OCI-LY3 (cell line): ENCODE measurements around the gene KCTD15.

Experiments
- H2AFZ ChIP-seq: fragments of 200-600, 300-600 bp; shearing (Covaris generic); 2 replicates; pipeline ENCODE4 v1.6.0; 2014; ENCODE audit warnings: antibody characterized with exemption, low read depth, low read length
- H3K27ac ChIP-seq: fragments of 200-600, 300-600 bp; sonication (generic); 2 replicates; pipeline ENCODE4 v1.5.1; 2014; ENCODE audit warnings: mild to moderate bottlenecking, low read length, moderate library complexity, mixed read lengths
- H3K27me3 ChIP-seq: fragments of 200-600, 300-600 bp; sonication (generic); 2 replicates; pipeline ENCODE4 v1.6.1; 2014; ENCODE audit warnings: low read depth, low read length, mixed read lengths
- H3K36me3 ChIP-seq: fragments of 200-600, 300-600 bp; sonication (generic); replicated peaks from 2 replicates; pipeline ENCODE3; 2014; ENCODE audit warnings: low read depth, low read length, mixed read lengths
- H3K4me1 ChIP-seq: fragments of 300-600, 200-600 bp; sonication (generic); 2 replicates; pipeline ENCODE4 v1.6.1; 2014; ENCODE audit warnings: low read length, mixed read lengths
- H3K4me2 ChIP-seq: fragments of 200-600, 300-600 bp; sonication (generic); 2 replicates; pipeline ENCODE4 v1.6.1; 2014; ENCODE audit warnings: low read length, mixed read lengths
- H3K4me3 ChIP-seq: fragments of 300-600, 200-600 bp; sonication (generic); 2 replicates; pipeline ENCODE4 v1.5.1; 2014; ENCODE audit warnings: antibody characterized with exemption, mild to moderate bottlenecking, low read length, moderate library complexity
- H3K79me2 ChIP-seq: fragments of 300-600, 200-600 bp; shearing (Covaris generic); 2 replicates; pipeline ENCODE4 v1.6.1; 2014; ENCODE audit warnings: mild to moderate bottlenecking, low read length, mixed read lengths
- H3K9ac ChIP-seq: fragments of 300-600, 200-600 bp; shearing (Covaris generic); 2 replicates; pipeline ENCODE4 v1.6.0; 2014; ENCODE audit warnings: mild to moderate bottlenecking, low read length, moderate library complexity
- H3K9me3 ChIP-seq: fragments of 200-600, 300-600 bp; shearing (Covaris generic); 2 replicates; pipeline ENCODE4 v1.6.1; 2014; ENCODE audit warnings: low read length, mixed read lengths; ENCODE audit not compliant: insufficient read depth
- H4K20me1 ChIP-seq: fragments of 200-600, 300-600 bp; sonication (generic); 2 replicates; pipeline ENCODE4 v1.6.1; 2016; ENCODE audit warnings: low read length, mixed read lengths; ENCODE audit not compliant: insufficient read depth
- EZH2phosphoT487 ChIP-seq: fragments of 200-600 bp; shearing (Covaris generic); IDR thresholded peaks from 2 replicates; pipeline ENCODE4 v1.6.1; 2018; ENCODE audit warnings: antibody characterized with exemption, mixed run types, low read depth
- TF ChIP-seq, protein P1 (sequence below): fragments of 200-600, 300-600 bp; sonication (generic); IDR thresholded peaks from 2 replicates; pipeline ENCODE4 v1.5.1; 2014; ENCODE audit warnings: antibody characterized with exemption, low read length, low read depth

KCTD15 gene

GRCh38 chr19:33752018-33752800 is 44.5 kb upstream of the KCTD15 start:
- H3K4me2 ChIP-seq = no peak overlapping the region
- no peak overlapping the region for H3K4me3 ChIP-seq
- no peaks in the 10 kb centered on the region for H3K9me3 ChIP-seq
- H3K79me2 ChIP-seq = no peaks in the 10 kb centered on the region
- H3K27ac ChIP-seq = no peak overlapping the region
- H3K27me3 ChIP-seq = no peaks in the 10 kb centered on the region
- no peaks in the 10 kb centered on the region for H3K4me1 ChIP-seq
- no peaks in the 10 kb centered on the region for H4K20me1 ChIP-seq
- H3K36me3 ChIP-seq = no peaks in the 10 kb centered on the region
- H3K9ac ChIP-seq = no peak overlapping the region
- no peak overlapping the region for H2AFZ ChIP-seq
- no peak for TF ChIP-seq EZH2phosphoT487
- TF ChIP-seq, protein P1, sequence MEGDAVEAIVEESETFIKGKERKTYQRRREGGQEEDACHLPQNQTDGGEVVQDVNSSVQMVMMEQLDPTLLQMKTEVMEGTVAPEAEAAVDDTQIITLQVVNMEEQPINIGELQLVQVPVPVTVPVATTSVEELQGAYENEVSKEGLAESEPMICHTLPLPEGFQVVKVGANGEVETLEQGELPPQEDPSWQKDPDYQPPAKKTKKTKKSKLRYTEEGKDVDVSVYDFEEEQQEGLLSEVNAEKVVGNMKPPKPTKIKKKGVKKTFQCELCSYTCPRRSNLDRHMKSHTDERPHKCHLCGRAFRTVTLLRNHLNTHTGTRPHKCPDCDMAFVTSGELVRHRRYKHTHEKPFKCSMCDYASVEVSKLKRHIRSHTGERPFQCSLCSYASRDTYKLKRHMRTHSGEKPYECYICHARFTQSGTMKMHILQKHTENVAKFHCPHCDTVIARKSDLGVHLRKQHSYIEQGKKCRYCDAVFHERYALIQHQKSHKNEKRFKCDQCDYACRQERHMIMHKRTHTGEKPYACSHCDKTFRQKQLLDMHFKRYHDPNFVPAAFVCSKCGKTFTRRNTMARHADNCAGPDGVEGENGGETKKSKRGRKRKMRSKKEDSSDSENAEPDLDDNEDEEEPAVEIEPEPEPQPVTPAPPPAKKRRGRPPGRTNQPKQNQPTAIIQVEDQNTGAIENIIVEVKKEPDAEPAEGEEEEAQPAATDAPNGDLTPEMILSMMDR = no peak

DNA sequence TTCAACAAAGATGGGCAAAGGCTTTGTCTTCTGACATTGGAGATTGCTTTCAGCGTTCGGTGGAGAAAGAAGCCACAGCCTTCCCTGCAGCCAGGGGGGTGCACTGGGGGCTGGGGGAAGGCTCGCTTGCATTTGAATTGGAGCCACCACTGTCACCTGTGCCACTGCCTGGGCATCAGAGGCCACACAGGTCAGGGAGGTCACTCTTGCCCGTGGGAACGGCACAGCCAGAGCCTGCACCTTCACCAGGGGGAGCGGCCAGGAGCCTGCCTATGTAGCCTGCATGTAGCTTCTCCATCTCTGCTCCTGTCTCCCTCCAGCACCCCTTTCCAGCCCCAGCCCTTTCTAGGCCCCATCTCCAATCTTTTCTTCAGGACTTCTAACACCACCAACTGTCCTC is 43.7 kb upstream of the KCTD15 start:
- Histone ChIP-seq H3K4me2 (no peak overlapping the region), H3K36me3 (no peaks in the 10 kb centered on the region), H3K4me3 (no peak overlapping the region), H3K9ac (no peak overlapping the region), H3K27me3 (no peaks in the 10 kb centered on the region), H3K9me3 (no peaks in the 10 kb centered on the region), H3K79me2 (no peaks in the 10 kb centered on the region), H3K4me1 (no peaks in the 10 kb centered on the region), H4K20me1 (no peaks in the 10 kb centered on the region), H3K27ac (no peak overlapping the region), H2AFZ (no peak overlapping the region)
- TF ChIP-seq, protein P1 = no peak
- TF ChIP-seq EZH2phosphoT487 = no peak

- Histone ChIP-seq H3K36me3 (no peaks in the 10 kb centered on the region), H4K20me1 (no peaks in the 10 kb centered on the region), H3K79me2 (no peaks in the 10 kb centered on the region), H3K27ac (no peak overlapping the region), H3K4me2 (no peak overlapping the region), H2AFZ (no peak overlapping the region), H3K9me3 (no peaks in the 10 kb centered on the region), H3K4me3 (no peak overlapping the region), H3K4me1 (no peaks in the 10 kb centered on the region), H3K9ac (no peak overlapping the region), H3K27me3 (no peaks in the 10 kb centered on the region)
- no peak for TF ChIP-seq EZH2phosphoT487
- TF ChIP-seq, protein P1 = no peak
Observed at GRCh38 chr19:33754361-33754760, 42.3 kb upstream of the KCTD15 start.

- no peak overlapping the region for H3K27ac ChIP-seq
- no peaks in the 10 kb centered on the region for H3K27me3 ChIP-seq
- no peaks in the 10 kb centered on the region for H3K79me2 ChIP-seq
- no peak overlapping the region for H3K4me2 ChIP-seq
- H3K9ac ChIP-seq = no peak overlapping the region
- H3K4me1 ChIP-seq = no peaks in the 10 kb centered on the region
- no peak overlapping the region for H3K4me3 ChIP-seq
- no peaks in the 10 kb centered on the region for H3K36me3 ChIP-seq
- no peaks in the 10 kb centered on the region for H4K20me1 ChIP-seq
- no peak for TF ChIP-seq EZH2phosphoT487
- TF ChIP-seq, protein P1 = no peak
- no peak overlapping the region for H2AFZ ChIP-seq
- H3K9me3 ChIP-seq = no peaks in the 10 kb centered on the region
Observed at GRCh38 chr19:33755099-33756035, 41.3 kb upstream of the KCTD15 start.
